Esophagus muscularis mucosa (tissue), 4 donors: Measurements from ENCODE around the gene GBGT1. TPM values are rescaled to one million over a fixed set of nuclear protein-coding genes. Genes with fewer than 3 reads are reported as not detected.

Source experiments
- DNase-seq: peaks from one replicate; pipeline ENCODE4 v3.0.0-alpha.2; 2017; ENCODE audit errors: extremely low spot score
- H3K27ac ChIP-seq, 4 donors: fragments of 200-600 bp; sonication (generic); replicated peaks in 1 of 4; 1 replicate in 3 of 4; 2 replicates in 1 of 4; pipeline ENCODE4 v1.5.1; 2016 to 2019; ENCODE audit warnings: mild to moderate bottlenecking in 1 of 4
- H3K27me3 ChIP-seq, 4 donors: fragments of 200-600 bp; sonication (generic); one replicate each; pipeline versions ENCODE4 v1.5.1 to v1.6.0; 2016 to 2019
- H3K36me3 ChIP-seq, 4 donors: fragments of 200-600 bp; sonication (generic); one replicate each; pipeline ENCODE4 v1.5.1; 2016 to 2019
- H3K4me1 ChIP-seq, 4 donors: fragments of 200-600 bp; sonication (generic); one replicate each; pipeline ENCODE4 v1.5.1; 2016 to 2019
- H3K4me3 ChIP-seq, 4 donors: fragments of 200-600 bp; sonication (generic); 1 replicate in 2 of 4; 2 replicates in 2 of 4; pipeline ENCODE4 v1.5.1; 2016 to 2019; ENCODE audit warnings: mild to moderate bottlenecking in 4 of 4, moderate library complexity in 1 of 4
- H3K9me3 ChIP-seq, 4 donors: fragments of 200-600 bp; sonication (generic); 1 replicate in 3 of 4; 2 replicates in 1 of 4; pipeline ENCODE4 v1.5.1; 2016 to 2019
- EP300 ChIP-seq: sonication (generic); formaldehyde crosslinking; IDR thresholded peaks from one replicate; pipeline ENCODE4 v1.6.1; 2017; ENCODE audit warnings: antibody characterized with exemption
- POLR2A ChIP-seq: fragments of 450-650 bp; IDR thresholded peaks from one replicate; pipeline ENCODE4 v1.6.1; 2017; ENCODE audit warnings: antibody characterized with exemption, moderate library complexity, mild to moderate bottlenecking, low read depth
- POLR2AphosphoS5 ChIP-seq, 2 donors: sonication (generic); formaldehyde crosslinking; IDR thresholded peaks; one replicate each; pipeline ENCODE4 v1.6.1; 2017; ENCODE audit warnings: antibody characterized with exemption in 2 of 2
- WGBS: methylation state at CpG from one replicate; pipeline ENCODE4 v1.1.5; 2018; 5-methylcytosine and 5-hydroxymethylcytosine counted together
- intact Hi-C: fragments of 100-400 bp; cut with DNase I; formaldehyde crosslinking; loops from one replicate; pipeline ENCODE4 v1.15.1; 2023
- total RNA-seq, 4 donors: library from RNA; depleted of rRNA; stranded (reverse); fragments of >200 nt; gene quantifications; one replicate each; pipeline versions ENCODE4 v1.1.0 to v1.2.1, GENCODE V29; 2016
- TF ChIP-seq, protein P1 (sequence below), 3 experiments: fragments of 200-600 bp in 2 of 3; fragments of 450-650 bp in 1 of 3; sonication (generic) in 2 of 3; IDR thresholded peaks; one replicate each; pipeline ENCODE4 v1.5.1; 2017 to 2019; ENCODE audit warnings: antibody characterized with exemption in 3 of 3, mild to moderate bottlenecking in 2 of 3, moderate library complexity in 1 of 3

Gene GBGT1
- total RNA-seq, 4 donors from 2014 or later, result 15.9 to 19.1 (median 17.5) TPM

DNA sequence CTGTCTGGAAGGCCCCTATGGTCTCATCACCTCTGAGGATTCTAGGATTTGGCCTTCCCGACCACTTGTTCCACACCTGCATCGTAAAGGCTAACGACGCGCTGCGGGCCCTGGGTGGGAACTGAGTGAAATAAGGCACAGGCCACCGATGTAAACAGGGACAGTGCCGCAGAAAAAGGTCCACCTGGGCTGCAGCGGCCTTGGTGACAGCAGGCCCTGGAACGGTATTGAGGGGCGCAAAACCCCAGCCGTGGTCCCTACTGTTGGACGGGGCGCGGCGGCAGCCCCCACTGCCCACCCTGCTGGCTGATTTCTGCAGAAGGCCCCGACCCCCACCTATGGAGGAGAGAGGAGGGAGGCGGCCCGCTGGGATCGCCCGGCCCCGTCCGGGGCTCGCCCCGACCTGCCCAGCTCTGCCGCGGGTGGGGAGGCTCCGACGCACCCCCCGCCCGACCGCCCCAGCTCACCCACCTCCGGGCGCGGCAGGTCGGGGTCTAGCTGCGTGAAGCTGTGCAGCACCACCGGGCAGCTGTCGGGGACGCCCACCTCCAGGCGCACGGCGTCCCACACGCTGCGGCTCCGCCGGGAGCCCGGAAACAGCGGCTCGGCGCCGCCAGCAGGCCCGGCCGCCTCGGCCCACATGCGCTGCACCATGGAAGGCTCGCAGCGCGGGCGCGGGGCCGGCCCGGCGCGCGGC is 43.1 kb downstream of the GBGT1 start:
- intact Hi-C loops, result no loop called here
- WGBS, result 0% methylated on average over 7 of the region's 66 CpGs
- Histone ChIP-seq H3K9me3 (no peaks in the 10 kb centered on the region), H3K4me1 (peaks cover 77 to 88% (median 81%) of the 10 kb centered on the region in 4 donors), H3K27ac (peak overlapping the region; percentile 88 to 93 (median 90)), H3K27me3 (no peaks in the 10 kb centered on the region), H3K36me3 (no peaks in the 10 kb centered on the region), H3K4me3 (peak overlapping the region; percentile 73 to 88 (median 80))
- no peak for DNase-seq
- TF ChIP-seq POLR2AphosphoS5 (IDR thresholded peaks at IDR 0.05), result no peak
- TF ChIP-seq POLR2A, result no peak
- TF ChIP-seq, protein P1, sequence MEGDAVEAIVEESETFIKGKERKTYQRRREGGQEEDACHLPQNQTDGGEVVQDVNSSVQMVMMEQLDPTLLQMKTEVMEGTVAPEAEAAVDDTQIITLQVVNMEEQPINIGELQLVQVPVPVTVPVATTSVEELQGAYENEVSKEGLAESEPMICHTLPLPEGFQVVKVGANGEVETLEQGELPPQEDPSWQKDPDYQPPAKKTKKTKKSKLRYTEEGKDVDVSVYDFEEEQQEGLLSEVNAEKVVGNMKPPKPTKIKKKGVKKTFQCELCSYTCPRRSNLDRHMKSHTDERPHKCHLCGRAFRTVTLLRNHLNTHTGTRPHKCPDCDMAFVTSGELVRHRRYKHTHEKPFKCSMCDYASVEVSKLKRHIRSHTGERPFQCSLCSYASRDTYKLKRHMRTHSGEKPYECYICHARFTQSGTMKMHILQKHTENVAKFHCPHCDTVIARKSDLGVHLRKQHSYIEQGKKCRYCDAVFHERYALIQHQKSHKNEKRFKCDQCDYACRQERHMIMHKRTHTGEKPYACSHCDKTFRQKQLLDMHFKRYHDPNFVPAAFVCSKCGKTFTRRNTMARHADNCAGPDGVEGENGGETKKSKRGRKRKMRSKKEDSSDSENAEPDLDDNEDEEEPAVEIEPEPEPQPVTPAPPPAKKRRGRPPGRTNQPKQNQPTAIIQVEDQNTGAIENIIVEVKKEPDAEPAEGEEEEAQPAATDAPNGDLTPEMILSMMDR (IDR thresholded peaks at IDR 0.05), result no peak
- no peak for TF ChIP-seq EP300

DNA sequence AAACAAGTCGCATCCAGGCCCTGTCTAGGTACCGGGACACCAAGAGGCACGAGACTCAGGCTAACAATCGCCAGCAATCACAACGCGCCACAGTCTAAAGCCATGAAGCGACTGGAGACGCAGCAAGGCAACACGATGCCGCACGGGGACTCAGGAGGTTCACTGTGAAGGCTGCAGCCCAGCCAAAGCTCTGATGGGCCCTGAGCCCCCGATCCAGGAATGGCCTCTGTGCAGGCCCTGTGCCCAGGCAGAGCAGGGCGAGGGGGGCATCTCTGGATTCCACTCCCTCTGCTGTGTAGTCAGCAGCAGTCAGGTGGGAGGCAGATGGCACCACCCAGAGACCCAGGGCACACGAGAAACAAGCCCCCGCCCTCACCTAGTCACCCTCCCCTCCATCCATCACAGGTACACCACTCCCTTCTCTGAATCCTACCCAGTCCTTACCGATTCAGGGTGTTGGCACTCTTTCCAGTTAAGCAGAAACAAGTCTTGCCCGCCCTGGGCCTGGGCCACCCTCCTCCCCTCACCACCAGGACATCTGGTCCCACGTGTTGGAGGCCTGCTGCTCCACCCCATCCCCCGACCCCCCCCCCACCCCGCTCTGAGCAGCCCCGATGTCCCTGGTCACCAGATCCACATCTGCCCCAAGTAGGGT is 43.7 kb downstream of the GBGT1 start:
- Histone ChIP-seq H3K27ac (peak overlapping the region; percentile 88 to 93 (median 90)), H3K4me1 (peaks cover 81 to 88% (median 84%) of the 10 kb centered on the region in 4 donors), H3K27me3 (no peaks in the 10 kb centered on the region), H3K9me3 (no peaks in the 10 kb centered on the region), H3K4me3 (peak overlapping the region; percentile 73 to 88 (median 80)), H3K36me3 (no peaks in the 10 kb centered on the region)
- intact Hi-C loops, result no loop called here
- DNase-seq, result no peak
- TF ChIP-seq EP300 (no peak), POLR2AphosphoS5 (IDR thresholded peaks at IDR 0.05) (no peak), POLR2A (no peak)
- TF ChIP-seq, protein P1 (IDR thresholded peaks at IDR 0.05), result no peak
- 12% methylated on average over 5 of the region's 21 CpGs for WGBS

DNA sequence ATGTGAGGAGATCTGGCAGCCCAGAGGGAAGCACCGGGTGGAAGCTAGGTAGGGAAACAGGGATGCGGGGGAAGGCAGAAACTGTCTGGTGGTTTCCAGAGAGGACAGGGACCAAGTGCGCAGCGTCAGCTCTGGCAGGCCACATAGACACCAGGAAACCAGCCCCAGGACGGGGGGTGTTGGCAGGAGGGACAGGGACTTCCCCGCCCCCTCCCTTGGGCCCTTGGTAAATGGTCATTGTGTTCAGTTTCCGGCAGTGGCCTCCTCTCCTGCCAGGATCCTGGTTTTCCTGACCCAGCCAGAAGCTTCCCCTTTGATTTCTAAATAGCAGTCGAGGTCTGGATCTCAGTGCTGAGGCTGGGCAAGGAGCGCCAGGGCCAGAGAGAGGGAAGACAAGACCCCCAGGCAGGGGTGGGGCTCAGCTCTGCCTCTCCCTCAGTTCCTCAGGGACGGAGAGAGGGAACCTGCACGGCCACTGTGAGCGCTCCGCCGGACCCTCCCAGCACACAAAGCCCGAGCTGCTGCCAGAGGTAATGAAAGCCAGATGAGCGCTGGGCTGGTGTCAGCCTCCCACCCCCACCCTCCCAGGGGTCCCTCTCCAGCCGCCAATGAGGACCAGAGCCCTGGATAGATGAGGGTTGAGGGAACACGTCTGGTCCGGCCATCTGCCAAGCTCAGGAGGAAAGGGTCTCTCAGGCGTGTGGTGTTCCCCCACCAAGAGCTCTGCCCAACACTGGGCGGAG is 44.4 kb downstream of the GBGT1 start:
- no peaks in the 10 kb centered on the region for H3K27me3 ChIP-seq
- H3K9me3 ChIP-seq, result no peaks in the 10 kb centered on the region
- no peaks in the 10 kb centered on the region for H3K36me3 ChIP-seq
- H3K27ac ChIP-seq, result peak overlapping the region; percentile 88 to 93 (median 90)
- H3K4me1 ChIP-seq, result peaks cover 88 to 89% (median 89%) of the 10 kb centered on the region in 4 donors
- peak overlapping the region; percentile 73 to 88 (median 80) for H3K4me3 ChIP-seq
- no peak for TF ChIP-seq EP300
- TF ChIP-seq POLR2AphosphoS5 (IDR thresholded peaks at IDR 0.05), result peak; percentile 5 to 24
- TF ChIP-seq POLR2A, result no peak
- TF ChIP-seq, protein P1 (IDR thresholded peaks at IDR 0.05), result no peak
- intact Hi-C loops, result no loop called here
- no peak for DNase-seq
- WGBS, result 46% methylated on average over 6 of the region's 21 CpGs

DNA sequence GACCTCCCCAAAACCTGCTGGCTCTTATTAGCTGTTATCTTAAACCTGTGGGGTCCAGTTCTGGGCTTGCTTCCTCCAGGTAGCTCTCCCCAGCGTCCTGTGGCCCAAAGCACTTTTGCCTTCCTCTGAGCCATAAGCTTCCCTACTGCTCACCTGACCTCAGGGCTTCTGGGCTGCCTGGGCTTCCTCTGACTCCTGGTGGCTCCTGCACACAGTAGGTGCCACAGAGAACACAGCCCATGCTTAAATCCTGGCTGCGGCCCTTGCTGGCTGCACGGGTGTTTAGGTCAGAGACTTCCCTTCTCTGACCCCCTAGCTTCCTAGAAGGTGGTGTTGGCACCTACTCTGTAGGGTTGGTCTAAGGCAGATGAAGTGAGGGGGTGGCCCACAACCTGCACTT is 45.1 kb downstream of the GBGT1 start:
- Histone ChIP-seq H3K4me1 (peaks cover 95 to 96% (median 95%) of the 10 kb centered on the region in 4 donors), H3K27ac (peak overlapping the region; percentile 88 to 93 (median 90)), H3K27me3 (no peaks in the 10 kb centered on the region), H3K36me3 (no peaks in the 10 kb centered on the region), H3K4me3 (peak overlapping the region; percentile 73 to 88 (median 80)), H3K9me3 (no peaks in the 10 kb centered on the region)
- intact Hi-C loops, result no loop called here
- DNase-seq, result no peak
- no peak for TF ChIP-seq EP300
- no peak for TF ChIP-seq POLR2A
- TF ChIP-seq, protein P1 (IDR thresholded peaks at IDR 0.05), result no peak
- no peak for TF ChIP-seq POLR2AphosphoS5 (IDR thresholded peaks at IDR 0.05)
- 75% methylated on average over 3 of the region's 3 CpGs for WGBS
